Endothelial cell (in vitro differentiated cells): ENCODE measurements around the gene PDZD2. TPM values are rescaled to one million over a fixed set of nuclear protein-coding genes. Genes with fewer than 3 reads are reported as not detected.

Experiments used
- DNase-seq: peaks from one replicate; pipeline ENCODE4 v3.0.0; 2021; ENCODE audit warnings: low spot score
- H3K27ac Mint-ChIP-seq: one replicate; pipeline ENCODE4 v1.8.0; 2021; ENCODE audit warnings: mixed read lengths, inconsistent platforms; ENCODE audit not compliant: unreplicated experiment
- H3K27me3 Mint-ChIP-seq: one replicate; pipeline ENCODE4 v1.8.0; 2021; ENCODE audit warnings: mild to moderate bottlenecking, moderate library complexity, mixed read lengths, inconsistent platforms; ENCODE audit not compliant: unreplicated experiment
- H3K36me3 Mint-ChIP-seq: one replicate; pipeline ENCODE4 v1.8.0; 2021; ENCODE audit warnings: mild to moderate bottlenecking, low read depth, mixed read lengths, inconsistent platforms; ENCODE audit not compliant: unreplicated experiment
- H3K4me1 Mint-ChIP-seq: one replicate; pipeline ENCODE4 v1.8.0; 2021; ENCODE audit warnings: mild to moderate bottlenecking, mixed read lengths, inconsistent platforms; ENCODE audit not compliant: unreplicated experiment
- H3K4me3 Mint-ChIP-seq: one replicate; pipeline ENCODE4 v1.8.0; 2021; ENCODE audit warnings: mild to moderate bottlenecking, mixed read lengths, inconsistent platforms; ENCODE audit not compliant: unreplicated experiment
- H3K9me3 Mint-ChIP-seq: one replicate; pipeline ENCODE4 v1.8.0; 2021; ENCODE audit warnings: mixed read lengths, inconsistent platforms; ENCODE audit not compliant: unreplicated experiment
- total RNA-seq: library from RNA; stranded (reverse); fragmentation: NEBNext Ultra II Directional; extraction: Animal tissue kit (Norgen Biotek cat#: 25700); gene quantifications from one replicate; pipeline ENCODE4 v1.2.1, GENCODE V29; 2021; ENCODE audit not compliant: unreplicated experiment
- TF ChIP-seq, protein P1 (sequence below): fragments of 200-600 bp; sonication (generic); IDR thresholded peaks from one replicate; pipeline ENCODE4 v1.5.0; 2021; ENCODE audit warnings: antibody characterized with exemption; ENCODE audit not compliant: unreplicated experiment

Gene PDZD2
- total RNA-seq, 1 donor from 2014 or later: 71.1 TPM

DNA sequence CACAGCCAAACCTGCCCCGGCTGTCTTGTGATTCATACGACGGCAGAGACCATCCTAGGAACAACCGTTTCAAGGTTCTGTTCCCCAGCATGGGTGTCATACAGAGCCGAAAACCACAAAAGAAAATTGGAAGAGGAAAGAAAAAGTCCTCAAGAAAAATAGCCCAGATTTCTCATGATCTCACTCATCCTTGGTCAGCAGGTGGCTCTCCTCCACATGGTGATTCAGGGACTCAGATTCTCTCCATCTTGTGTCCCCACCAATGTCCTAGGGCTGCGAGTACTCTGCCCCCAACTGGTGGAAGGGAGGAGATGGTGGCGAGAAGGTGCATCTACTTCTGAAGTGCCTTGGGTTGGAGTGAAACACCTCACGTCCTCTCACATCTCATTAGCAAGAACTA is 25.6 kb downstream of the PDZD2 start:
- H3K9me3 Mint-ChIP-seq: no peaks in the 10 kb centered on the region
- peaks cover 12% of the 10 kb centered on the region for H3K4me1 Mint-ChIP-seq
- H3K27ac Mint-ChIP-seq: no peak overlapping the region
- DNase-seq: no peak
- no peak overlapping the region for H3K4me3 Mint-ChIP-seq
- TF ChIP-seq, protein P1, sequence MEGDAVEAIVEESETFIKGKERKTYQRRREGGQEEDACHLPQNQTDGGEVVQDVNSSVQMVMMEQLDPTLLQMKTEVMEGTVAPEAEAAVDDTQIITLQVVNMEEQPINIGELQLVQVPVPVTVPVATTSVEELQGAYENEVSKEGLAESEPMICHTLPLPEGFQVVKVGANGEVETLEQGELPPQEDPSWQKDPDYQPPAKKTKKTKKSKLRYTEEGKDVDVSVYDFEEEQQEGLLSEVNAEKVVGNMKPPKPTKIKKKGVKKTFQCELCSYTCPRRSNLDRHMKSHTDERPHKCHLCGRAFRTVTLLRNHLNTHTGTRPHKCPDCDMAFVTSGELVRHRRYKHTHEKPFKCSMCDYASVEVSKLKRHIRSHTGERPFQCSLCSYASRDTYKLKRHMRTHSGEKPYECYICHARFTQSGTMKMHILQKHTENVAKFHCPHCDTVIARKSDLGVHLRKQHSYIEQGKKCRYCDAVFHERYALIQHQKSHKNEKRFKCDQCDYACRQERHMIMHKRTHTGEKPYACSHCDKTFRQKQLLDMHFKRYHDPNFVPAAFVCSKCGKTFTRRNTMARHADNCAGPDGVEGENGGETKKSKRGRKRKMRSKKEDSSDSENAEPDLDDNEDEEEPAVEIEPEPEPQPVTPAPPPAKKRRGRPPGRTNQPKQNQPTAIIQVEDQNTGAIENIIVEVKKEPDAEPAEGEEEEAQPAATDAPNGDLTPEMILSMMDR: no peak
- H3K27me3 Mint-ChIP-seq: peaks cover 4% of the 10 kb centered on the region
- H3K36me3 Mint-ChIP-seq: peaks cover 17% of the 10 kb centered on the region

DNA sequence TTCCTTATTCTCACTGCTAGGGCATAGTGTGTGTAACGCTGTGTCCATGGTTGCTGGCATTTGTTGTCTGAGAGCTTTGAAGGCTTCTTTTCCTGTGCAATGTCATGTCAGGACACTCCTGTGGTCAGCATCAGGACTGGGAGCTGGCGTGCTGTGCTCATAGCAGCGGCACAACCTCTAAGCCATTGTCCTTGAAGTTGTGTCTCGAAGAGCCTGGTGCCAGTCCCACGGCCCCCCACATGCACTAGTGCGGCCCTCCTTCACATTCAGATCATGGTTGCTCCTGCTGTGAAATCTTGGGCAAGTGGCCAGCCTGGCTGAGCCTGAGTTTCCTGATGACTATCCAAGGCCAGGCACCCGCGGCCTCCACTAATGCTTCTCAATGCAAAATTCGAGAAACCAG is 32.4 kb downstream of the PDZD2 start:
- Mint-ChIP-seq H3K9me3 (peaks cover 4% of the 10 kb centered on the region), H3K27me3 (peaks cover 11% of the 10 kb centered on the region), H3K4me3 (no peak overlapping the region), H3K4me1 (peaks cover 14% of the 10 kb centered on the region), H3K36me3 (peaks cover 15% of the 10 kb centered on the region), H3K27ac (no peak overlapping the region)
- DNase-seq: no peak
- TF ChIP-seq, protein P1: no peak

DNA sequence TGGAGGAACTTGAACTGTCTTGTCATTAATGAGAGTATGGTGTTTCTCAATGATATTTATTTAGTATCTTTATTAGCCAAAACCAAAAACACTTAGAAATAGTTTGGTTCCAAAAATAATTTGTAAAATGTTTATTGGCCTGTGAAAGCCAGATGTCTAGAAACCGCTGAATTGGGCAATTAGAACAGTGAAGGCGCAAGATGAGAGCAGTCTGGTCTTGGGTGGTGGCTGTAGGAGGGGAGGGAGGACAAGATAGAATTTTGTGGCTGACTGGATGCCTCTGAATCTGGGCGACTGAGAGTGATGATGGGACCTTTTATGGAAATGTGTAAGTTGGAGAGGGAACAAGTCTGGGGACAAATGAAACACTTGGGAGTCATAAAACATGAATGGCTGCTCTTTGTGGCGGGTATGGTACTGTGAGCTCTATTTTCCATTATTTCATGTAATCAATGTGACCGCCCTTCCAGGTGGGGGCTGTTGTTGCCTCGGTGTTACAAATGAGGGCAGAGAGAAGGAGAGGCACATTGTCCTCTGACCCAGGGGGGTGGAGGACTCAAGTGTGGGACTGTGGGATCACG is 35.5 kb downstream of the PDZD2 start:
- no peak for DNase-seq
- TF ChIP-seq, protein P1: no peak
- peaks cover 12% of the 10 kb centered on the region for H3K4me1 Mint-ChIP-seq
- H3K27me3 Mint-ChIP-seq: peaks cover 11% of the 10 kb centered on the region
- peaks cover 15% of the 10 kb centered on the region for H3K36me3 Mint-ChIP-seq
- H3K27ac Mint-ChIP-seq: no peak overlapping the region
- no peak overlapping the region for H3K4me3 Mint-ChIP-seq
- peaks cover 4% of the 10 kb centered on the region for H3K9me3 Mint-ChIP-seq

DNA sequence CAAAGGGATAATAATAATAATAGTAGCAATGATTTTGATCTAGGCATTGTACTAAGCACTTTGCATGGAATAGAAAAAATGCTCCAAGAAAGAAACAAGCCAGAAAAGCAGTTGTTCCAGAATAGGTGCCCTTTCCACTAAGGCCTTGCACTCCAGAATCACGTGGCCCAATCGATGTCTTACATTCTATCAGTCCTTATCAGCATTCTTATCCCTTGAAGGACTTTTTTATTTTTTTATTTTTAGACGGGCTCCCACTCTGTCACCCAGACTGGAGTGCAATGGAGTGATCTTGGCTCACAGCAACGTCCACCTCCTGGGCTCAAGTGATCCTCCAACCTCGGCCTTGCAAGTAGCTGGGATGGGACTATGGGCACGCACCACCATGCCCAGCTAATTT is 36.5 kb downstream of the PDZD2 start:
- DNase-seq: no peak
- H3K4me1 Mint-ChIP-seq: peaks cover 12% of the 10 kb centered on the region
- no peak overlapping the region for H3K4me3 Mint-ChIP-seq
- peaks cover 11% of the 10 kb centered on the region for H3K27me3 Mint-ChIP-seq
- H3K27ac Mint-ChIP-seq: no peak overlapping the region
- peaks cover 15% of the 10 kb centered on the region for H3K36me3 Mint-ChIP-seq
- TF ChIP-seq, protein P1: no peak
- peaks cover 4% of the 10 kb centered on the region for H3K9me3 Mint-ChIP-seq

DNA sequence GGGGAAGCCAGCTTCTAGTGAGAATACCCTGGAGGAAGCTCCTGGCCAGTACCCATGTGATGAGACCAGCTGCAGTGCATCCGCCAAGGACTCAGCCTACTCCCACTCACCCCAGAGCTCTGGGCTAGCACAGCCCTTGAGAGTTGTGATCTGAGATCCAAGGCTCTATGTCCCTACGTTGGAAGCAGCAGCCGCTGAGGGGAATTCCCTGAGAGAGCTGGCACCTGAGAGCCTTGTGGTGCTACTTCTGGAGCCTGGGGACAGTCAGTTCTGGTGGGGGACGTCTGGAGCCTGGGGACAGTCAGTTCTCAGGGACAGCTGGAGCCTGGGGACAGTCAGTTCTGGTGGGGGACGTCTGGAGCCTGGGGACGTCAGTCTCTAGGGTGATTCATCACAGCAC is 39.2 kb downstream of the PDZD2 start:
- peaks cover 6% of the 10 kb centered on the region for H3K27me3 Mint-ChIP-seq

More for the DNA sequence above, 39.2 kb downstream of the PDZD2 start:
- H3K36me3 Mint-ChIP-seq: peaks cover 13% of the 10 kb centered on the region
- H3K27ac Mint-ChIP-seq: no peak overlapping the region
- peaks cover 2% of the 10 kb centered on the region for H3K4me1 Mint-ChIP-seq
- H3K9me3 Mint-ChIP-seq: peaks cover 2% of the 10 kb centered on the region
- DNase-seq: no peak
- no peak overlapping the region for H3K4me3 Mint-ChIP-seq
- TF ChIP-seq, protein P1: no peak
